Panc1 (cell line): Measurements from ENCODE around the gene C1QTNF4. TPM values are rescaled to one million over a fixed set of nuclear protein-coding genes. Genes with fewer than 3 reads are reported as not detected.

Source experiments
- ATAC-seq: fragments of 200-7000 bp; cut with Tn5 transposase; 2 replicates; pipeline ENCODE4 v1.9.1; 2020; ENCODE audit warnings: mild to moderate bottlenecking, moderate library complexity
- BruUV-seq: library from RNA; stranded (reverse); fragments of 400-500 nt; replicated peaks from 2 replicates; lab custom pipeline; 2021; lab: Mats Ljungman, UMichigan
- CTCF ChIA-PET: fragments of 300-600 bp; sonication (Branson Sonifier 250); formaldehyde crosslinking; loops from one replicate; lab custom pipeline; 2022; ENCODE audit warnings: antibody characterized with exemption; lab: Charles Lee
- POLR2A ChIA-PET: fragments of 300-600 bp; sonication (Branson Sonifier 250); formaldehyde crosslinking; loops from one replicate; lab custom pipeline; 2022; ENCODE audit warnings: antibody characterized with exemption; lab: Charles Lee
- DNase-seq: peaks from one replicate; pipeline ENCODE4 v3.0.0-alpha.2; 2010; ENCODE audit warnings: low read depth, low spot score
- H3K27ac ChIP-seq: 2 replicates; pipeline ENCODE4 v1.5.1; 2011; ENCODE audit warnings: mild to moderate bottlenecking, low read length, inconsistent platforms
- H3K27me3 ChIP-seq: fragments of 200-500 bp; sonication (Bioruptor generic); 2 replicates; pipeline ENCODE4 v1.6.0; 2014; ENCODE audit warnings: low read length, inconsistent platforms; ENCODE audit not compliant: control insufficient read depth, insufficient read depth
- H3K36me3 ChIP-seq: fragments of 200-500 bp; sonication (Bioruptor generic); 2 replicates; pipeline ENCODE4 v1.5.1; 2014; ENCODE audit warnings: inconsistent platforms, mild to moderate bottlenecking, low read length, moderate library complexity; ENCODE audit not compliant: control insufficient read depth, insufficient read depth
- H3K4me1 ChIP-seq: 2 replicates; pipeline ENCODE4 v1.5.1; 2011; ENCODE audit warnings: inconsistent platforms, mild to moderate bottlenecking, low read length, moderate library complexity; ENCODE audit not compliant: control insufficient read depth, insufficient read depth
- H3K4me3 ChIP-seq, 2 experiments: 2 replicates each; pipeline ENCODE4 v1.5.1; 2011 to 2012; ENCODE audit warnings: low read depth in 2 of 2, low read length in 2 of 2, mild to moderate bottlenecking in 2 of 2, inconsistent platforms in 1 of 2, moderate library complexity in 1 of 2
- H3K9me3 ChIP-seq: fragments of 200-500 bp; sonication (Bioruptor generic); 2 replicates; pipeline ENCODE4 v1.5.1; 2014; ENCODE audit warnings: low read depth, mild to moderate bottlenecking, inconsistent platforms, low read length, moderate library complexity; ENCODE audit not compliant: control insufficient read depth, insufficient read depth
- POLR2AphosphoS5 ChIP-seq: IDR thresholded peaks from 2 replicates; pipeline ENCODE4 v1.6.1; 2012; ENCODE audit warnings: mild to moderate bottlenecking, low read depth, low read length, moderate library complexity
- SIN3A ChIP-seq: IDR thresholded peaks from 2 replicates; pipeline ENCODE4 v1.6.1; 2012; ENCODE audit warnings: low read depth, mild to moderate bottlenecking, low read length, moderate library complexity, borderline replicate concordance; ENCODE audit not compliant: insufficient read depth
- TCF7L2 ChIP-seq: IDR thresholded peaks from 2 replicates; pipeline ENCODE4 v1.6.1; 2011; ENCODE audit warnings: mild to moderate bottlenecking, low read depth, low read length, inconsistent platforms
- in situ Hi-C: cut with HindIII; loops from 2 replicates; pipeline ENCODE4 v1.10.0; 2016; ENCODE audit warnings: low sequenced_read_pairs, low pct_unique_long_range_greater_than_20kb
- intact Hi-C: fragments of 100-400 bp; cut with micrococcal nuclease; formaldehyde crosslinking; loops from one replicate; pipeline ENCODE4 v1.10.0; 2022; ENCODE audit not compliant: unreplicated experiment
- total RNA-seq: library from RNA; stranded (reverse); gene quantifications from one replicate; pipeline ENCODE4 v1.2.1, GENCODE V29; 2021; ENCODE audit not compliant: unreplicated experiment
- TF ChIP-seq, protein P1 (sequence below): fragments of 450-650 bp; IDR thresholded peaks from 2 replicates; pipeline ENCODE4 v1.5.1; 2017; ENCODE audit warnings: mild to moderate bottlenecking
- TF ChIP-seq, protein P2 (sequence below), 2 experiments: IDR thresholded peaks; 2 replicates each; pipeline ENCODE4 v1.6.1; 2011 to 2012; ENCODE audit warnings: low read depth in 2 of 2, control low read depth in 1 of 2, low read length in 1 of 2, mild to moderate bottlenecking in 1 of 2, moderate library complexity in 1 of 2; ENCODE audit not compliant: insufficient read depth in 1 of 2

Gene C1QTNF4
- total RNA-seq, 1 experiment from 2014 or later = not detected

DNA sequence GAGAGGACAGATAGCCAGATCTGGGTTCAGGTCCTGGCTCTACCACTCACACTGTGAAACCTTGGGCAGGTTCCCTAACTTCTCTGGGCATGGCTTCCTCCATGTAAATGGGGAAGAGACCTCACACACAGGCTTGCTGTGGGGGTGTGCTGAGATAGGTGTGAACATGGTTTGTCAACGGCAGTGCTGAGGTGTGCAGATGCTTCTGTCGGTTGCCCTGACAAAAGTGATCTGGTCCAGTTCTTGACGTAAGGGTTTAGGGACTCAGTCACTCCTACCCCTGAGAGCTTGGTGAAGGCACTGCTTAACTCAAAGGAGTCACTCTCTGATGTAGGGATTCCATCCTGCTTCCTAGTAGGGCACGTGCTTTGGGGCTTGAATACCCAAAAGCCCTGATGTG lies 2.0 kb downstream of the C1QTNF4 start:
- Histone ChIP-seq H3K27me3 (peaks cover 6% of the 10 kb centered on the region; the same call in 1 of the 2 replicates), H3K9me3 (no peaks in the 10 kb centered on the region), H3K4me3 (no peak overlapping the region), H3K4me1 (peaks cover 4% of the 10 kb centered on the region), H3K27ac (no peak overlapping the region), H3K36me3 (no peaks in the 10 kb centered on the region)
- ATAC-seq (no peak), DNase-seq (no peak)
- TF ChIP-seq, protein P1, sequence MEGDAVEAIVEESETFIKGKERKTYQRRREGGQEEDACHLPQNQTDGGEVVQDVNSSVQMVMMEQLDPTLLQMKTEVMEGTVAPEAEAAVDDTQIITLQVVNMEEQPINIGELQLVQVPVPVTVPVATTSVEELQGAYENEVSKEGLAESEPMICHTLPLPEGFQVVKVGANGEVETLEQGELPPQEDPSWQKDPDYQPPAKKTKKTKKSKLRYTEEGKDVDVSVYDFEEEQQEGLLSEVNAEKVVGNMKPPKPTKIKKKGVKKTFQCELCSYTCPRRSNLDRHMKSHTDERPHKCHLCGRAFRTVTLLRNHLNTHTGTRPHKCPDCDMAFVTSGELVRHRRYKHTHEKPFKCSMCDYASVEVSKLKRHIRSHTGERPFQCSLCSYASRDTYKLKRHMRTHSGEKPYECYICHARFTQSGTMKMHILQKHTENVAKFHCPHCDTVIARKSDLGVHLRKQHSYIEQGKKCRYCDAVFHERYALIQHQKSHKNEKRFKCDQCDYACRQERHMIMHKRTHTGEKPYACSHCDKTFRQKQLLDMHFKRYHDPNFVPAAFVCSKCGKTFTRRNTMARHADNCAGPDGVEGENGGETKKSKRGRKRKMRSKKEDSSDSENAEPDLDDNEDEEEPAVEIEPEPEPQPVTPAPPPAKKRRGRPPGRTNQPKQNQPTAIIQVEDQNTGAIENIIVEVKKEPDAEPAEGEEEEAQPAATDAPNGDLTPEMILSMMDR = no peak
- TF ChIP-seq, protein P2, sequence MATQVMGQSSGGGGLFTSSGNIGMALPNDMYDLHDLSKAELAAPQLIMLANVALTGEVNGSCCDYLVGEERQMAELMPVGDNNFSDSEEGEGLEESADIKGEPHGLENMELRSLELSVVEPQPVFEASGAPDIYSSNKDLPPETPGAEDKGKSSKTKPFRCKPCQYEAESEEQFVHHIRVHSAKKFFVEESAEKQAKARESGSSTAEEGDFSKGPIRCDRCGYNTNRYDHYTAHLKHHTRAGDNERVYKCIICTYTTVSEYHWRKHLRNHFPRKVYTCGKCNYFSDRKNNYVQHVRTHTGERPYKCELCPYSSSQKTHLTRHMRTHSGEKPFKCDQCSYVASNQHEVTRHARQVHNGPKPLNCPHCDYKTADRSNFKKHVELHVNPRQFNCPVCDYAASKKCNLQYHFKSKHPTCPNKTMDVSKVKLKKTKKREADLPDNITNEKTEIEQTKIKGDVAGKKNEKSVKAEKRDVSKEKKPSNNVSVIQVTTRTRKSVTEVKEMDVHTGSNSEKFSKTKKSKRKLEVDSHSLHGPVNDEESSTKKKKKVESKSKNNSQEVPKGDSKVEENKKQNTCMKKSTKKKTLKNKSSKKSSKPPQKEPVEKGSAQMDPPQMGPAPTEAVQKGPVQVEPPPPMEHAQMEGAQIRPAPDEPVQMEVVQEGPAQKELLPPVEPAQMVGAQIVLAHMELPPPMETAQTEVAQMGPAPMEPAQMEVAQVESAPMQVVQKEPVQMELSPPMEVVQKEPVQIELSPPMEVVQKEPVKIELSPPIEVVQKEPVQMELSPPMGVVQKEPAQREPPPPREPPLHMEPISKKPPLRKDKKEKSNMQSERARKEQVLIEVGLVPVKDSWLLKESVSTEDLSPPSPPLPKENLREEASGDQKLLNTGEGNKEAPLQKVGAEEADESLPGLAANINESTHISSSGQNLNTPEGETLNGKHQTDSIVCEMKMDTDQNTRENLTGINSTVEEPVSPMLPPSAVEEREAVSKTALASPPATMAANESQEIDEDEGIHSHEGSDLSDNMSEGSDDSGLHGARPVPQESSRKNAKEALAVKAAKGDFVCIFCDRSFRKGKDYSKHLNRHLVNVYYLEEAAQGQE (IDR thresholded peaks at IDR 0.05; ENCODE audit: insufficient read depth in 1 of 2, low read depth in 2 of 2, low read length in 1 of 2) = no peak
- TF ChIP-seq TCF7L2 (no peak), POLR2AphosphoS5 (no peak), SIN3A (no peak)
- intact Hi-C loops (no loop called here), in situ Hi-C loops (no loop called here)
- BruUV-seq = no TSS peak
- ChIA-PET POLR2A (no interaction called here), CTCF (no interaction called here)

DNA sequence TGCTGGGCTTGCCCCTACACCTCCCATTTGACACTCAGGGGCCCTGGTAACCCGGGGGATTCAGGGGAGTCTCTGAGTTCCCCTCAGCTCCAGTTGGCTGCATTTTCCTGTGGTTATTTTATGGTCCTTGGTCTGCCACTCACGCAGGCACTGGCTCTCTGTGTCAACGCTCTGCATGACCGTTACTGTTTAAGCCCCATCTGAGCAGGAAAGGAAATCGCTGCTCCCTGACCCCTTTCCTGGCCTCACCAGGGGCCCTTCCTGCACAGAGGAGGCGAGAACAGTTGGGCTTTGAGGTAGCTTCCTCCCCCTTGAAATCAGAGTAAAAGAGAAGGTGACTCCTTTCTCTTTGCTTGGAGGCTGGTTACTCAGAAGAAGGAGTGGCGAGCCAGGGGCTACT lies 2.4 kb downstream of the C1QTNF4 start:
- no TSS peak for BruUV-seq
- ATAC-seq = no peak
- no peak overlapping the region for H3K4me3 ChIP-seq
- H3K9me3 ChIP-seq = no peaks in the 10 kb centered on the region
- CTCF ChIA-PET = no interaction called here
- no peaks in the 10 kb centered on the region for H3K36me3 ChIP-seq
- H3K27me3 ChIP-seq = peaks cover 6% of the 10 kb centered on the region; the same call in 1 of the 2 replicates
- in situ Hi-C loops = no loop called here
- peaks cover 4% of the 10 kb centered on the region for H3K4me1 ChIP-seq
- no peak for TF ChIP-seq TCF7L2
- no peak for TF ChIP-seq SIN3A
- no peak for TF ChIP-seq POLR2AphosphoS5
- TF ChIP-seq, protein P1 = no peak
- TF ChIP-seq, protein P2 (IDR thresholded peaks at IDR 0.05; ENCODE audit: insufficient read depth in 1 of 2, low read depth in 2 of 2, low read length in 1 of 2) = no peak
- H3K27ac ChIP-seq = no peak overlapping the region
- POLR2A ChIA-PET = no interaction called here
- no peak for DNase-seq
- intact Hi-C loops = no loop called here
